ENCODE measurements around the gene ALG8. TPM values are rescaled to one million over a fixed set of nuclear protein-coding genes. Genes with fewer than 3 reads are reported as not detected.
A peak's percentile ranks its signal among the peaks of the same experiment; 100 is the strongest.

The ALG8 gene
- total RNA-seq, 4 donors from 2014 or later = 12.7 to 83.3 (median 21.4) TPM

DNA sequence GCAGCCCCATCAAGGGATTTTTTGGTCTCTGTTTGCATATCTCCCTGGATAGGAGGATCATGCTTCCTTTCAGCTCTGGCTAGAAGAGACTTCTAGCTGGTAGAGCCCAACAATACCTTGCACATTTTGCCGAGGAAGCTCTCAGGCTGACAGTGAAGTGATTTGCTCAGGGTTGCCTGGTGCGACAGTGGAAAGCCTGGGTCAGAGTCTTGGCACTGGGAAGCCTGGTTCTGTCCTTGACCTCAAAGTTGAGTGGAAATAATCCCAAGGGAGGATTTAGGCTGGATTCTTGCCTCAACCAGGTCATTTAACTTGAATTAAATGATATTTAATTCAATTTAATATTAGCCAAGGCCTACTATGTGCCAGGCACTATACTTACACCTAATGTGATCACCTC is 24.4 kb upstream of the ALG8 start:
- TF ChIP-seq CTCF (IDR thresholded peaks at IDR 0.05) (no peak), POLR2A (IDR thresholded peaks at IDR 0.05) (no peak)
- peaks cover 0 to 5% (median 0%) of the 10 kb centered on the region in 4 donors for H3K4me1 ChIP-seq

GRCh38 chr11:78161962-78162371 is 22.5 kb upstream of the ALG8 start:
- no peak for TF ChIP-seq CTCF (IDR thresholded peaks at IDR 0.05)
- no peak overlapping the region for H3K4me3 ChIP-seq
- no peaks in the 10 kb centered on the region for H3K4me1 ChIP-seq
- no peaks in the 10 kb centered on the region for H3K36me3 ChIP-seq
- no peak overlapping the region for H3K27ac ChIP-seq
- no peak for DNase-seq
- no peaks in the 10 kb centered on the region for H3K9me3 ChIP-seq
- no peaks in the 10 kb centered on the region for H3K27me3 ChIP-seq

More for the DNA sequence above, 24.4 kb upstream of the ALG8 start:
- Histone ChIP-seq H3K27ac (no peak overlapping the region), H3K4me3 (no peak overlapping the region), H3K27me3 (no peaks in the 10 kb centered on the region), H3K36me3 (no peaks in the 10 kb centered on the region), H3K9me3 (no peaks in the 10 kb centered on the region)
- no peak for DNase-seq

DNA sequence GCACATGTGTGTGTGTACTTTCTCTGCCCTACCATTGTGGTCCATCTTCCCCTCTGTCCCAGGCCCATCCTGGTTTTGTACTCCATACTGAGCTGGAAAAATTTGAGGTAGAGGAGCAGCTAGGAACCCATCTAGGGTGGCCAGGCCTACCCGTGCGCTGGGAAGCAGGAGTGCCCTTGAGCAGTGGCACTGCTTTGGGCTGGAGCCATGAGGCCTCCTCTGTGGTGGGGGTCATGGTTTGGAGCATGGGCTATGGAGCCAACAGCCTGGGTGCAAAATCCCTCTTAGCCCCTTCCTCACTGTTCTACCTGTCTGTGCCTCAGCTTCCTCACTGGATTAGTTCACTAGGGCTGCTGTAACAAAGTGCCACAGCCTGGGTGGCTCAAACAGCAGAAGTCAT is 21.9 kb upstream of the ALG8 start:
- no peak overlapping the region for H3K27ac ChIP-seq
- H3K4me3 ChIP-seq = no peak overlapping the region
- DNase-seq = no peak
- TF ChIP-seq CTCF (IDR thresholded peaks at IDR 0.05) (no peak), POLR2A (IDR thresholded peaks at IDR 0.05) (no peak)
- no peaks in the 10 kb centered on the region for H3K27me3 ChIP-seq
- H3K9me3 ChIP-seq = no peaks in the 10 kb centered on the region
- no peaks in the 10 kb centered on the region for H3K4me1 ChIP-seq
- H3K36me3 ChIP-seq = no peaks in the 10 kb centered on the region

GRCh38 chr11:78160557-78160956 is 21.1 kb upstream of the ALG8 start:
- no peaks in the 10 kb centered on the region for H3K36me3 ChIP-seq
- H3K4me3 ChIP-seq = no peak overlapping the region
- TF ChIP-seq CTCF (IDR thresholded peaks at IDR 0.05) (no peak), POLR2A (IDR thresholded peaks at IDR 0.05) (no peak)
- H3K9me3 ChIP-seq = no peaks in the 10 kb centered on the region
- H3K27ac ChIP-seq = no peak overlapping the region
- H3K27me3 ChIP-seq = no peaks in the 10 kb centered on the region
- no peak for DNase-seq
- no peaks in the 10 kb centered on the region for H3K4me1 ChIP-seq

DNA sequence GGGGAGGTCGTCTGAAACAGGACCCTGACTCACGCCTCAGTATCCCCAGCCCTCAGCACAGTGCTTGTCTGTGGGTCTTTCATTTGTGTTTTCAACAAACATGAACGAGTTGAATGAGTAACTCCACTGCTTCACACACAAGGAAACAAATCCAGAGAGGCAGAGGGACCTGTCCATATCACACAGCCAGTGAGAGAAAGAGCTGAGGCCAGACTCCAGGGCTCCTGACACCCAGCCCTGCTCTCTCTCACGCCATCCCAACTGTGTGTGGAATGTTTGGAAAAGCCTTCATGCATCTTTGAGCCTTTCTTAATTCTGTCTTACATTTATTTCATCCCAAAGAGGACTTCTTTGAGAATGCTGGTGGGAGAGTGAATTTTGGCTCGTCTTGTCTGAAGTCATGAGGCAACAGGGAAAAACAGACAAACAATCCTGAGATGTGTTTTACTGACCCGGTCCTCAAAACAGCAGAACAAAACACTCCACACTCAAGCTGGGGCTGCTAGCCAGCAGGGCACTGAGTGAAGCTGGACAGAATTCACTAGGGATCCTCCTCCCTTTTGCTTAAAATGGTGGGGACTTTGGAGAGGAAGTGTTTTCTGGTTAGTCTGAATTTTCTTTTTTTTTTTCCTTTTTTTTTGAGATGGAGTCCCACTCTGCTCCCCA is 19.7 kb upstream of the ALG8 start:
- no peak for TF ChIP-seq POLR2A (IDR thresholded peaks at IDR 0.05)
- TF ChIP-seq CTCF (IDR thresholded peaks at IDR 0.05) = no peak
- H3K36me3 ChIP-seq = no peaks in the 10 kb centered on the region
- H3K4me3 ChIP-seq = no peak overlapping the region
- H3K4me1 ChIP-seq = no peaks in the 10 kb centered on the region
- no peak for DNase-seq
- H3K27ac ChIP-seq = peak overlapping the region in 1 of 4 donors; percentile 12
- no peaks in the 10 kb centered on the region for H3K27me3 ChIP-seq
- H3K9me3 ChIP-seq = no peaks in the 10 kb centered on the region
